Retinal pigment epithelial cell (primary cell): ENCODE results near the gene KRTAP13-2.

Experiments
- DNase-seq: peaks from one replicate; pipeline ENCODE4 v3.0.0-alpha.2; 2010; ENCODE audit warnings: low read depth
- H3K4me3 ChIP-seq: 2 replicates; pipeline ENCODE4 v1.5.1; 2011; ENCODE audit warnings: mild to moderate bottlenecking, low read length, control low read depth, moderate library complexity
- TF ChIP-seq, protein P1 (sequence below): conservative IDR thresholded peaks from 2 replicates; pipeline ENCODE4 v1.5.1; 2011; ENCODE audit warnings: low read depth, low read length, control low read depth, inconsistent platforms

Gene KRTAP13-2

DNA sequence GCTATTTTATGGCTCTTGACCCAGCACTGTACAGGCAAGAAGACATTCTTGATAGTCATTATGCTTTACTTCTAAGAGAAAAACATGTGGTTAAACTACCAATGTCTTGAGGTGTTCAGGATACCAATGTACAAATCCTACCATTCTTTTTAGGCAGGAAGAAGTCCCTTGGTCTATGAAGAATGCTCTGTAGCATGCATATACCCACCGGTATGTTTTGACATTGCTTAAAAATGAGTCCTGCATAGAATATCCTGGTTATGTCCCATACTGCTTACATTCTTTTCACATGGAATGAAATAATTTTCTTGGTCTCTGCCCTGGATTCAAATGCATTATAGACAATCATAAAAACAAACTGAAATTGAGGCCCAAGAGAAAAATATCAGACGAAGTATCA lies 39.4 kb downstream of the KRTAP13-2 start:
- TF ChIP-seq, protein P1, sequence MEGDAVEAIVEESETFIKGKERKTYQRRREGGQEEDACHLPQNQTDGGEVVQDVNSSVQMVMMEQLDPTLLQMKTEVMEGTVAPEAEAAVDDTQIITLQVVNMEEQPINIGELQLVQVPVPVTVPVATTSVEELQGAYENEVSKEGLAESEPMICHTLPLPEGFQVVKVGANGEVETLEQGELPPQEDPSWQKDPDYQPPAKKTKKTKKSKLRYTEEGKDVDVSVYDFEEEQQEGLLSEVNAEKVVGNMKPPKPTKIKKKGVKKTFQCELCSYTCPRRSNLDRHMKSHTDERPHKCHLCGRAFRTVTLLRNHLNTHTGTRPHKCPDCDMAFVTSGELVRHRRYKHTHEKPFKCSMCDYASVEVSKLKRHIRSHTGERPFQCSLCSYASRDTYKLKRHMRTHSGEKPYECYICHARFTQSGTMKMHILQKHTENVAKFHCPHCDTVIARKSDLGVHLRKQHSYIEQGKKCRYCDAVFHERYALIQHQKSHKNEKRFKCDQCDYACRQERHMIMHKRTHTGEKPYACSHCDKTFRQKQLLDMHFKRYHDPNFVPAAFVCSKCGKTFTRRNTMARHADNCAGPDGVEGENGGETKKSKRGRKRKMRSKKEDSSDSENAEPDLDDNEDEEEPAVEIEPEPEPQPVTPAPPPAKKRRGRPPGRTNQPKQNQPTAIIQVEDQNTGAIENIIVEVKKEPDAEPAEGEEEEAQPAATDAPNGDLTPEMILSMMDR = no peak
- DNase-seq = no peak
- H3K4me3 ChIP-seq = no peak overlapping the region

DNA sequence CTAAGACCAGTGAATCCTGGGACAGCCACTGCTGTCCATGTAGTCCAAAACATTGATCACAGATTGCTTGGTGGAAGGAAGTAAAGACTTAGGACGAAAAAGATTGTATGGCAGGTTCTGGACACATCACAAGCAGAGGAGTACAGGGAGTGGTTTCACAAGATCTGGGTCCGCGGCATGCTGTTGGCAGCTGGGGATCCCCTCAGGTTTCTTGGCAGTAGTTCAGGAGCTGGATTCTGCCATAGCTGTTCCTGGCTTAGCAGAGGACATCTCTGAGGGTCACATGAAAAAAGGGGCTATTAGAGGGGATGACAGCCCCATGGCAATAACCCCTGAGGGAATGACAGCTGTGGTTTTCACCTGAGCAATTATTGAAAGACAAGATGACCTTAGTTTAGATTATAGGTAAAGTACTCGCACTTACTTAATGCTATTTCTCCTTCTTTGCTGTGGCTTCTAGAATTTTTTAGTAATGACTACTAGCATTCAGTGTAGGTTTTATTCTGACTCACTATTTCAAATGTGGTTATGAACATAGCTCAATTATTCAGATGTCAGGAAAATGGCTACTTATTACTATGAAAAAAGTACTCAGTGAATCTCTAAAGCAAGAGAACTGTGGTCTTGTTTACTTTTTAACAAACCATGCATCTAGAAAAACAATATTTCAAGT lies 42.7 kb downstream of the KRTAP13-2 start:
- TF ChIP-seq, protein P1 = no peak
- no peak for DNase-seq
- no peak overlapping the region for H3K4me3 ChIP-seq

DNA sequence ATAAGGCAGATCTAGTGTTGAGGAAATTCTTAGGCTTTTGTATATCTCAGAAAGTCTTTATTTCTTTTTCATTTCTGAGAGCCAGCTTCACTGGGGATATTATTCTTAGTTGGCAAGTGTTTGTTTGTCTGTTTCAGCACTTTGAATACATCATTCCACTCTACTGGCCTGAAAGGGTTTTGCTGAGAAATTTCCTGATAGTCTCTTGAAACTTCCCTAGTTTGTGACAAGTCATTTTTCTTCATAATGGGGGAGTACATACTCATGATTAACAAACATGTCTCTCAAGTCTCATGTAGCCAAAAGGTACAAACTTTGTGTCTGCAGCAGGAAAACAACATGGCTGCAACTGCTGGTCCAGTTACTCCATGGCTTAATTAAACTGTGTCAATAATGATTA lies 45.7 kb downstream of the KRTAP13-2 start:
- DNase-seq = no peak
- TF ChIP-seq, protein P1 = no peak
- H3K4me3 ChIP-seq = no peak overlapping the region
